NB4 (cell line): Measurements from ENCODE around the gene SGMS1.

Experiments
- MYC ChIP-seq: IDR thresholded peaks from 2 replicates; pipeline ENCODE4 v1.6.1; 2011; ENCODE audit warnings: low read depth, low read length
- POLR2A ChIP-seq: IDR thresholded peaks from 2 replicates; pipeline ENCODE4 v1.6.1; 2011; ENCODE audit warnings: mild to moderate bottlenecking; ENCODE audit not compliant: insufficient read length; ENCODE audit errors: extremely low read depth
- TF ChIP-seq, protein P1 (sequence below): IDR thresholded peaks from one replicate; pipeline ENCODE4 v1.5.1; 2012; ENCODE audit warnings: low read depth, low read length
- TF ChIP-seq, protein P2 (sequence below): IDR thresholded peaks from 2 replicates; pipeline ENCODE4 v1.6.1; 2011; ENCODE audit warnings: low read depth, low read length

DNA sequence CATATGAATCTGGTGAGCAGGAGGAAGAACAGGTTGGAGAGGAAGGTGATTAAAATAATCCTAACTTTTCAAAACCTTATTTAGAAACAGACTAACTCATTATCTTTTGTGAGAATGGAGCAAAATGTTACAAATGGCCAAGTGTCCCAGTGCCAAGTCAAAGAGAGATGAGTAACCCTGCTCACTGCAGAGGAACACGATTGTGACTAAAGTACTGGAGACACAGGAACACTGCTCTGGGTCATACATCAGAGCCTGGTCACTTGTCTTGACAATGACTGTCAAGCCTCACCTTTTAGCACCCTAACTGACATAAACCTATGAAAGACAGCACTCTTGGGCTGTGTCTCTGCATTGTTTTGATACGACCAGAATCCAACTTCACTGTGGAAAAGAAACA is 108.8 kb downstream of the SGMS1 start:
- TF ChIP-seq, protein P1, sequence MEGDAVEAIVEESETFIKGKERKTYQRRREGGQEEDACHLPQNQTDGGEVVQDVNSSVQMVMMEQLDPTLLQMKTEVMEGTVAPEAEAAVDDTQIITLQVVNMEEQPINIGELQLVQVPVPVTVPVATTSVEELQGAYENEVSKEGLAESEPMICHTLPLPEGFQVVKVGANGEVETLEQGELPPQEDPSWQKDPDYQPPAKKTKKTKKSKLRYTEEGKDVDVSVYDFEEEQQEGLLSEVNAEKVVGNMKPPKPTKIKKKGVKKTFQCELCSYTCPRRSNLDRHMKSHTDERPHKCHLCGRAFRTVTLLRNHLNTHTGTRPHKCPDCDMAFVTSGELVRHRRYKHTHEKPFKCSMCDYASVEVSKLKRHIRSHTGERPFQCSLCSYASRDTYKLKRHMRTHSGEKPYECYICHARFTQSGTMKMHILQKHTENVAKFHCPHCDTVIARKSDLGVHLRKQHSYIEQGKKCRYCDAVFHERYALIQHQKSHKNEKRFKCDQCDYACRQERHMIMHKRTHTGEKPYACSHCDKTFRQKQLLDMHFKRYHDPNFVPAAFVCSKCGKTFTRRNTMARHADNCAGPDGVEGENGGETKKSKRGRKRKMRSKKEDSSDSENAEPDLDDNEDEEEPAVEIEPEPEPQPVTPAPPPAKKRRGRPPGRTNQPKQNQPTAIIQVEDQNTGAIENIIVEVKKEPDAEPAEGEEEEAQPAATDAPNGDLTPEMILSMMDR, result no peak
- TF ChIP-seq POLR2A (no peak), MYC (no peak)
- TF ChIP-seq, protein P2, sequence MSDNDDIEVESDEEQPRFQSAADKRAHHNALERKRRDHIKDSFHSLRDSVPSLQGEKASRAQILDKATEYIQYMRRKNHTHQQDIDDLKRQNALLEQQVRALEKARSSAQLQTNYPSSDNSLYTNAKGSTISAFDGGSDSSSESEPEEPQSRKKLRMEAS, result no peak
